ENCODE data around the gene ITPKB.

ITPKB gene

GRCh38 chr1:226675715-226676357 lies 63.2 kb downstream of the ITPKB start:
- TF ChIP-seq CEBPB (IDR thresholded peaks at IDR 0.05) = no peak
- no peak for TF ChIP-seq TCF12 (IDR thresholded peaks at IDR 0.05; ENCODE audit: low read depth)
- TF ChIP-seq EP300 (IDR thresholded peaks at IDR 0.05; ENCODE audit: borderline replicate concordance) = no peak
- no peak for TF ChIP-seq ZBTB7A (IDR thresholded peaks at IDR 0.05; ENCODE audit: low read depth)
- TF ChIP-seq, protein P1, sequence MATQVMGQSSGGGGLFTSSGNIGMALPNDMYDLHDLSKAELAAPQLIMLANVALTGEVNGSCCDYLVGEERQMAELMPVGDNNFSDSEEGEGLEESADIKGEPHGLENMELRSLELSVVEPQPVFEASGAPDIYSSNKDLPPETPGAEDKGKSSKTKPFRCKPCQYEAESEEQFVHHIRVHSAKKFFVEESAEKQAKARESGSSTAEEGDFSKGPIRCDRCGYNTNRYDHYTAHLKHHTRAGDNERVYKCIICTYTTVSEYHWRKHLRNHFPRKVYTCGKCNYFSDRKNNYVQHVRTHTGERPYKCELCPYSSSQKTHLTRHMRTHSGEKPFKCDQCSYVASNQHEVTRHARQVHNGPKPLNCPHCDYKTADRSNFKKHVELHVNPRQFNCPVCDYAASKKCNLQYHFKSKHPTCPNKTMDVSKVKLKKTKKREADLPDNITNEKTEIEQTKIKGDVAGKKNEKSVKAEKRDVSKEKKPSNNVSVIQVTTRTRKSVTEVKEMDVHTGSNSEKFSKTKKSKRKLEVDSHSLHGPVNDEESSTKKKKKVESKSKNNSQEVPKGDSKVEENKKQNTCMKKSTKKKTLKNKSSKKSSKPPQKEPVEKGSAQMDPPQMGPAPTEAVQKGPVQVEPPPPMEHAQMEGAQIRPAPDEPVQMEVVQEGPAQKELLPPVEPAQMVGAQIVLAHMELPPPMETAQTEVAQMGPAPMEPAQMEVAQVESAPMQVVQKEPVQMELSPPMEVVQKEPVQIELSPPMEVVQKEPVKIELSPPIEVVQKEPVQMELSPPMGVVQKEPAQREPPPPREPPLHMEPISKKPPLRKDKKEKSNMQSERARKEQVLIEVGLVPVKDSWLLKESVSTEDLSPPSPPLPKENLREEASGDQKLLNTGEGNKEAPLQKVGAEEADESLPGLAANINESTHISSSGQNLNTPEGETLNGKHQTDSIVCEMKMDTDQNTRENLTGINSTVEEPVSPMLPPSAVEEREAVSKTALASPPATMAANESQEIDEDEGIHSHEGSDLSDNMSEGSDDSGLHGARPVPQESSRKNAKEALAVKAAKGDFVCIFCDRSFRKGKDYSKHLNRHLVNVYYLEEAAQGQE (IDR thresholded peaks at IDR 0.05; ENCODE audit: low read depth) = no peak
- no peak for TF ChIP-seq TAF1 (IDR thresholded peaks at IDR 0.05; ENCODE audit: low read depth)

DNA sequence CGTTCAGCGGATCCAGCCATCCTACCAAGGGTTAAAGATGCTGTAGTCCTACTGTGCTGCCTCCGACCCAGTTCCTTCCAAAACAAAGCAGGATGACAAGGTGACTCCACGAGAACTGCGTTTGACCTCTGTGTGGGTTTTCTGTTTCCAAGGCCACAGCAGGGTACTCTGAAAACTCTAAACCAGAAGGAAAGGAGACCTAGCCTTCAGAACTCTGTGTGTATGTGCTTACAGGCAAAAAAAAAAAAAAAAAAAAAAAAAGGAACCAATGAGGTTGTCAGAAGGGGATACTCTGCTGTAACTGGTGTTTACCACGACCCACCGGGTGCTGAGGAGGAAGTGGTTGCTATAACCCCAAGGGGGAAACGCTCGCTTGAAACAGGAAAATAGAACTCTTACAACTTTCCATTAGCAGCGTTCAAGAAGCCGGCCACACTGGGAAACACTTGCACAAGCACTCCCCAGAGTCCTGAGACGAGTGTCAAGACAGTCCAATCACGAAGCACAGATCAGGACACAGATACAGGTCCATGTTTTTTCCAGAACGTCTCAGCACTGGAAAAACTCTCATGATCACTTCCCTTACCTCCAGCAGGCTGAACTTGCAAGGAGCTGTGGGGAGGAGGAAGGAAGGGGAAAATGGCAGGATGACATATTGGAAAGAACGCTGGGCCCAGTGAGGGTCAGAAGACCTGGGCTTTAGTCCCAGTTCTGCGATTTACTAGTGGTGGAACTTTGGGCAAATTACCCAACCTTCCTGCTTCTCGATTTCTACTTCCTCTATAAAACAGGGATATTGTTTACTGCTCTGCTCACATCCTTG lies 64.0 kb downstream of the ITPKB start:
- TF ChIP-seq TEAD4 (IDR thresholded peaks at IDR 0.05) (no peak), USF1 (IDR thresholded peaks at IDR 0.05) (no peak), CEBPB (IDR thresholded peaks at IDR 0.05) (no peak), RAD21 (IDR thresholded peaks at IDR 0.05; ENCODE audit: low read depth) (no peak), FOXM1 (IDR thresholded peaks at IDR 0.05; ENCODE audit: borderline replicate concordance, low read depth) (no peak), EP300 (IDR thresholded peaks at IDR 0.05; ENCODE audit: borderline replicate concordance) (no peak), TCF12 (IDR thresholded peaks at IDR 0.05; ENCODE audit: low read depth) (no peak), TAF1 (IDR thresholded peaks at IDR 0.05; ENCODE audit: low read depth) (no peak), ZBTB7A (IDR thresholded peaks at IDR 0.05; ENCODE audit: low read depth) (no peak), CREB1 (IDR thresholded peaks at IDR 0.05; ENCODE audit: low read depth) (no peak), NFIC (IDR thresholded peaks at IDR 0.05) (no peak), YY1 (IDR thresholded peaks at IDR 0.05; ENCODE audit: low read depth) (no peak), EGR1 (IDR thresholded peaks at IDR 0.05) (no peak)
- TF ChIP-seq, protein P1 (IDR thresholded peaks at IDR 0.05; ENCODE audit: low read depth) = no peak
- TF ChIP-seq, protein P2, sequence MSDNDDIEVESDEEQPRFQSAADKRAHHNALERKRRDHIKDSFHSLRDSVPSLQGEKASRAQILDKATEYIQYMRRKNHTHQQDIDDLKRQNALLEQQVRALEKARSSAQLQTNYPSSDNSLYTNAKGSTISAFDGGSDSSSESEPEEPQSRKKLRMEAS (IDR thresholded peaks at IDR 0.05) = no peak

GRCh38 chr1:226672339-226672762 lies 66.7 kb downstream of the ITPKB start:
- TF ChIP-seq TCF12 (IDR thresholded peaks at IDR 0.05; ENCODE audit: low read depth) (no peak), TAF1 (IDR thresholded peaks at IDR 0.05; ENCODE audit: low read depth) (no peak)

- TF ChIP-seq YY1 (IDR thresholded peaks at IDR 0.05; ENCODE audit: low read depth) = no peak
- TF ChIP-seq TAF1 (IDR thresholded peaks at IDR 0.05; ENCODE audit: low read depth) = no peak
- TF ChIP-seq CEBPB (IDR thresholded peaks at IDR 0.05) = no peak
- no peak for TF ChIP-seq TCF12 (IDR thresholded peaks at IDR 0.05; ENCODE audit: low read depth)
- TF ChIP-seq CREB1 (IDR thresholded peaks at IDR 0.05; ENCODE audit: low read depth) = no peak
- TF ChIP-seq EGR1 (IDR thresholded peaks at IDR 0.05) = no peak
- TF ChIP-seq, protein P2 (IDR thresholded peaks at IDR 0.05) = no peak
- TF ChIP-seq EP300 (IDR thresholded peaks at IDR 0.05; ENCODE audit: borderline replicate concordance) = no peak
- TF ChIP-seq ZBTB7A (IDR thresholded peaks at IDR 0.05; ENCODE audit: low read depth) = no peak
These were observed 67.8 kb downstream of the ITPKB start for GRCh38 chr1:226671277-226671676.

DNA sequence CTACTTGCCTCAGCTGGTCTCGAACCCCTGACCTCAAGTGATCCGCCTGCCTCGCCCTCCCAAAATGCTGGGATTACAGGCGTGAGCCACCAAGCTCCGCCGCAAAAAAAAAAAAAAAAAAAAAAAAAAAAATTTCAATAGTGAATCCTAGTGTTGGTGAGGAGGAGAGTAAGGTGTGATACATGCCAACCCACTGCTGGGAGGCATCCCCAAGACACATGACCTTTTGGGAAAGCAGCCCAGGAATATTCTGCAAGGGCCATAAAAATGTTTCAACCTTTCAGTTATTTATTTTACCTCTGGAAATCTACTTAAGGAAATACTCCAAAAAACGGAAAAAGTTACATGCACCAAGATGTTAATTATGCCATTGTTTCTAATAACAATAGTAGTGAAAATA lies 69.0 kb downstream of the ITPKB start:
- TF ChIP-seq CREB1 (IDR thresholded peaks at IDR 0.05; ENCODE audit: low read depth) (no peak), TAF1 (IDR thresholded peaks at IDR 0.05; ENCODE audit: low read depth) (no peak), NFIC (IDR thresholded peaks at IDR 0.05) (no peak), YY1 (IDR thresholded peaks at IDR 0.05; ENCODE audit: low read depth) (no peak), EGR1 (IDR thresholded peaks at IDR 0.05) (no peak), TCF12 (IDR thresholded peaks at IDR 0.05; ENCODE audit: low read depth) (no peak), FOXM1 (IDR thresholded peaks at IDR 0.05; ENCODE audit: borderline replicate concordance, low read depth) (no peak)
- TF ChIP-seq, protein P1 (IDR thresholded peaks at IDR 0.05; ENCODE audit: low read depth) = no peak
